GM19043 (cell line): ENCODE data around the gene PCK2.
"Not testable (repeated sequence)": the region's sequence is repeated elsewhere in the genome, so short reads cannot be mapped to it uniquely, and the experiment has no call there.

Source experiments
- ATAC-seq: cut with Tn5 transposase; IDR thresholded peaks from one replicate; pipeline ENCODE4 v1.9.1; 2021; ENCODE audit warnings: low read depth; ENCODE audit not compliant: unreplicated experiment

Gene PCK2

GRCh38 chr14:24093207-24093900 lies 757 bp upstream of the PCK2 start:
- no peak for ATAC-seq

- no peak for ATAC-seq
Measured at GRCh38 chr14:24094841-24095270, 745 bp downstream of the PCK2 start.

GRCh38 chr14:24095271-24096068 lies 1.4 kb downstream of the PCK2 start:
- ATAC-seq, result peak; percentile 82

- ATAC-seq, result no peak
Measured at GRCh38 chr14:24096545-24097181, 2.6 kb downstream of the PCK2 start.

- ATAC-seq, result no peak
Measured at GRCh38 chr14:24098229-24098926, 4.3 kb downstream of the PCK2 start.

- ATAC-seq, result no peak
Measured at GRCh38 chr14:24098927-24099813, 5.1 kb downstream of the PCK2 start.

GRCh38 chr14:24100197-24100981 lies 6.3 kb downstream of the PCK2 start:
- no peak for ATAC-seq

GRCh38 chr14:24100982-24101494 lies 6.9 kb downstream of the PCK2 start:
- ATAC-seq, result no peak

- ATAC-seq, result no peak
Measured at GRCh38 chr14:24102357-24103048, 8.4 kb downstream of the PCK2 start.

- no peak for ATAC-seq
Measured at GRCh38 chr14:24103451-24103850, 9.3 kb downstream of the PCK2 start.

GRCh38 chr14:24105609-24106239 lies 11.6 kb downstream of the PCK2 start:
- ATAC-seq, result not testable (repeated sequence)

- ATAC-seq, result no peak
Measured at GRCh38 chr14:24106672-24107271, 12.7 kb downstream of the PCK2 start.

GRCh38 chr14:24108336-24108874 lies 14.3 kb downstream of the PCK2 start:
- peak; percentile 23 for ATAC-seq

GRCh38 chr14:24110060-24110459 lies 15.9 kb downstream of the PCK2 start:
- ATAC-seq, result no peak

GRCh38 chr14:24110523-24110922 lies 16.4 kb downstream of the PCK2 start:
- ATAC-seq, result no peak

- ATAC-seq, result no peak
Measured at GRCh38 chr14:24113379-24113800, 19.3 kb downstream of the PCK2 start.
